Cerebellar nuclear complex (tissue), 1 donor: Measurements from ENCODE around the gene FNTB.
A peak's percentile ranks its signal among the peaks of the same experiment; 100 is the strongest.
"Not testable (repeated sequence)": the region's sequence is repeated elsewhere in the genome, so short reads cannot be mapped to it uniquely, and the experiment has no call there.

Experiments used
- DNase-seq, 2 experiments: peaks; one replicate each; lab custom pipeline; 2025; lab: John Stamatoyannopoulos, UW

The FNTB gene

DNA sequence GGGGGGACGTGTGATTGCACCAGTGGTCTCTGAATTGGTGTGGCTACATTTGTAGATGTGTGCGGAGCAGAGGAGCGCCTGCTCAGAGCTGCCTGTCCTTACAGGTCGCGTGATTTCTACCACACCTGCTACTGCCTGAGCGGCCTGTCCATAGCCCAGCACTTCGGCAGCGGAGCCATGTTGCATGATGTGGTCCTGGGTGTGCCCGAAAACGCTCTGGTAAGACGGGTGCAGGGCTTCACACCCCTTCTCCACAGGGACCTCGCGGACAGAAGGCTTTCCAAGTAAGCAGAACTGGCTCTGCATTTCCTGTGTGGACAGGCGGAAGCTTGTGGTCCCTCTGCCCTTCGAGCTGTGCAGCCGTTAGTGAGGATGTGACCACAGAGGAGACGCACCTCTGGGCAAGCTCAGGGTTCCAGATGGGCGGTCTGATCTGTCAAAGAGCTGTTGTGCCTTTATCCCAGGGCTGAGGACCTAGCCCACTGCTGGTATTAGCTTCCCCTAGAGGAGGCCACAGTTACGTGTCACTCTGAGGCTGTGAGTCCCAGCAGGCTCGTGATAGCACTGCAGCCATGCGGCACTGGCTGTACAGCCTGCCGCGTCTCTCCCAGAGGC is 67.9 kb downstream of the FNTB start:
- DNase-seq, result no peak

DNA sequence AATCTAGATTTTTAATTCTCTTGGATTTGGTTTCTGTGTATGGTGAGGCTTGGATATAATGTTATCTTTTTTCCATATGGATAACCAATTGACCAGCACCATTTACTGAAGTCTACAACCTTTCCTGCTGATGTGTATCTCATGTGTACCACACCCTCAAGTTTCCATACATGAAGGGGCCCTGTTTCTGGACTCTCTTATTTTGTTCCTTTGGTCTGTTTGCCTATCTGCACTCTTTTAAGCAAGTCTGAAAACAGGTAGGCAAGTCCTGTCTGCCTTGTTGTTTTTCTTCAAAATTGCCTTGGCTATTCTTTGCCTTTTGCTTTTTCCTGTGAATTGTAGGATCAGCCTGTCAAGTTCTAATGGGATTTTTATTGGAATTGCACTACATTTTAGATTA is 71.0 kb downstream of the FNTB start:
- no peak for DNase-seq

GRCh38 chr14:65062096-65063075 is 75.7 kb downstream of the FNTB start:
- peak in 1 of 2 experiments; percentile 40 for DNase-seq

DNA sequence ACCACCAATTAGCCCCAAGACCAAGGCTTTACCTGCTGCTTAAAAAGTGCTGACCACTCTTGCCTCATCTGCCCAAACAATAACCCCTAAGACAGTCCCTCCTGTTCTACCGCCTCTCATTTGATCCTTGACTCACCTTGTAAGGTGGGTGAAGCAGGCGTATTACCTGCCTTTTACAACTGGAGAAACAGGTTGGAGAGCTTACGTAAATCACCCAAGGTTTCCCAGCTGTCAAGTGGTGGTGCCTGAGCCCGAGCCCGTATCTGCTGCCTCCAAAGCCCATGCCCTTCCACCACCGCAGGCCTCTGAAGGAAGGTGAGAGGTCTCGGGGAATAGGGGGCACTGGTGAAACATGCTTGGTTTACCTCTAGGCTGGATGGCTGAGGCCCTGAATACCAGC is 79.0 kb downstream of the FNTB start:
- DNase-seq, result no peak

DNA sequence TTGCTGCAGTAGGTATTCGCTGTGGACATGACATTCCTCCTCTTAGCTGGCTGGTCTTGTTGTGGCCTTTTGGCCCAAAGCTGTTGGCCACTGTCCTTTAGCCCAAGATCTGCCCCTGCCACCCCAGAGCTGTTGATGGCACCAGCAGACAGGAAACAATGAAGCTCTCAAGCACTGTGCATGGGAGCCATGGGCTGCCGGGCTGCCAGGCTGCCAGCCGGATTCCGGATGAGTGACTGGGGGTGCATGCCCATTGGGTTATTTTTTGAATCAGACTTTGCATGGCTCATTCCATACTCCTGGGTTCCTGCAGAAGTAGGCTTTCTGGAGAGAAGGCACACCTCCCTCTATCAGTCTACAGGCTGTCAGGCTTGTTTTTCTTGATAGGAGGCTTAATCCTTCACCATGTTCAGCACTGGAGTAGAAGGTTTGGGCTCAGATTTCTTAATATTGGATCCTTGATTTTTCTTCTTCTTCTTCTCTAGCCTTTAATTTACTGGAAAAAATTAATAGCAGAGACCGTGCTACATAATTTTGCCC is 83.2 kb downstream of the FNTB start:
- no peak for DNase-seq

- DNase-seq, result peak; percentile 53 to 89
These were observed 83.8 kb downstream of the FNTB start for GRCh38 chr14:65070471-65070976.

- DNase-seq, result no peak
These were observed 84.8 kb downstream of the FNTB start for GRCh38 chr14:65071544-65071943.

DNA sequence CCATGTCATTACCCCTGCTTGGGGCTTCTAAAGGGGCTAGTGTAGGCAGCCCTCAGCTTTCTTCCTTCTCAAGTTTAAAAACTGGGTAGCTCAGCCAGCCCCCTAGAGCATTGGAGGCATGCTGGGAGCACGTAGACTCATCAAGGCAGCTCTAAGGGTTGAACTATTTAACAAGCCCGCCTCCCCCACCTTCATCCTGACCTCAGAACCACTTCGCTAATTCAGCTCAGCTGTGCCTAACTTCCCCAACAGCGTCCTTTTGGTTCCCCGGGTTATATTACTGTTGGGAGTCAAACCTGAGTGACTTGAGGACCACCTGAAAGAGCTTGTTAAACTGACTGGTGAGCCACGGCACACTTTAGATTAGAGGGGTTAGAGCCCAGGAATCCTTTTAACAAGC is 85.6 kb downstream of the FNTB start:
- no peak for DNase-seq

DNA sequence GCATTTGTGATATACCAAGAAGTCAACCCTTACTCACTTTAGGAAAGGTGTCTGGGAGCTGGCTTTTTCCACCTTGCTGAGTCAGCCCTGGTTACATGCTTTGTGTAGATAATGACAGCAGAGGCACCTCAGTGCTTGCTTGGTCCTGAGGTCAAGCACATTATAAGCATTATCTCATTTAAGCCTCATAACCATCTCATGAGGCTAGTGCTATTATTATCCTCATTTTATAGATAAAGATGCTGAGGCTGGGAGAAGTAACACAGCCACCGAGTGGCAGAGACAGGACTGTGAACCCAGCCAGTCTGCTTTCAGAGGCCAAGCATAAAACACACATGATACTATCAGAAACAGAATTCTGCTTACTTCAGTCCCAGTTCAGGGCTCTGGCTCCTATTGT is 86.2 kb downstream of the FNTB start:
- DNase-seq, result no peak

- DNase-seq, result no peak
These were observed 87.0 kb downstream of the FNTB start for GRCh38 chr14:65073605-65074201.

DNA sequence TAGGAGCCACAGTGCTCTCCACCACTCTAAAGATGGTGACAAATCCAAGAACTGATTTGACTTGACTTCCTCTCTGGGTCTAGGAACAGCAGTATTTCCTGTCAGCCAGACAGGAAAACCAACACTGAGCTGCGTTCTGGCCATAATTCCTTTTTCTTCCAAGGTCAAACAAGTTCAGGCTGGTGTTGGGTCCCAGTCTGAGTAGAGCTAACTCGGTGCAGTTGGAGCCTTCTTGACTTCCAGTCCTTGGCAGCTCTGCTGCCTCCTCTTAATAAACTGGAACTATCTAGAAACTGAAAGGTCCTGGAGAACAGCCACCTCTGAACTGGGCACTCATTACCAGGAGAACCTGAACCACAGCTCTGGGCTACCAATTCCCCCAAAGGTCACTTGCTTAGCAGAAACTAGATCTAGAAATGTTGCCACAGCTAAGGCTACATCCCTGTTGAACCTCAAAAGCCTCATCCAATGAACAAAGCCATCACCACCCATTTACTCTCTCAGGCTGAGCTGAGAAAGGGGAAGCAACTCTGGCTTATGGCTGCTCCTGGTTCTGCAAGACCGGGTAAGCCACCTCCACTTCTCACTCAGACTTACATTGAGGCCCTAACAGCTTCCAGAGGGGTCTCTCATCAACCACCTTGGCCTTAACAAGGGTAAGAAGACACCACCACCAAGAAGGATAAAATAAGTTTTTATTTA is 87.9 kb downstream of the FNTB start:
- DNase-seq, result no peak

DNA sequence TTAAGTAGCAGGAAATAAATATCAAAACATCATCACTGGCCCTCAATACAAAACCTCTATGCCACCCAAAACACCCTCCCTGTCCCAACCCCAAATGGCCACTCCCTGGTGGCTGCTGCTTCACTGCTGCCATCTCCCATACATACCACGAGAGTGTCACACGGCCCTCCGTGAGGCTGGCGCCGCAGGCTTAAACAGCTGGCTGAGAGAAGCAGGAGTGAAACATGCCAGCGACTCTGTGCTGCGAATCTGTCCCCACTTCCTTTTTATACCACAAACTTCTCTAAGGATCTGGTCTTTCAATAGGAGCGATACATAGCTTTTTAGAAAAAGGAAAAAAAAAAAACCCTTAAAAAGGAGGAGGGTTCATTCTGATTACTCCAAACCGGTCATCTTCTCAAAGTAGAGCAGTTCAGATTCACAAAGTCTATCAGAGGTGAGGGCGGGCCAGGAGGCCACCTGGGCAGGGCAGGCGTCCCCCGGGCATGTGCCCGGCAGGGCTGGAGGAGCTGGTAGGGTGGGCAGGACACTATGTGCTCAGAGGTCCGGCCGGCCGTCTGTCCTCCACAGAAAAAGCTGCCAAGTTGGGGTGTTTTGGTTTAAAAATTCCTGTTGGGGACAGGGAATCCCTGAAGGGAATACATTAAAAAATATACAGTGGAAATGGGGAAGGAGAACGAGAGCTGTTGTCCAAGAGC is 89.1 kb downstream of the FNTB start:
- no peak for DNase-seq

DNA sequence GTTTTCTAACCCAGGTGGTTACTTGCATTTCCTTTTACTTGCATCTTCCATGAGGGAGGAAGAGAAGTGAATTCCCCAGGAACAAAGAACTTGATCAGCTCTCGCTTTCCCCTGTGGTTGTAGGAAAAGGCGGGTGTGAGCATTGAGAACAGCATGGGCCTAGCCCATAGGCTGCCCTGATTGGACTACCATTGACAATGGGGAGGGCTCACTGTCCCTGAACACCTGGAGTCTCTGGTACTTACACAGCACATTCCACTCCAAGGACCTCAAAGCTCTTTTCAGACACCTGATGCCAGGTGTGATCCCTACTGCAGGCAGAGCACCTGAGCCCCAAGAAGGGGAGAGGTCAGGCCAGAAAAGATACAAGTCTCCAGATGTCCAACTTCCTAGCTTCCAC is 90.6 kb downstream of the FNTB start:
- no peak for DNase-seq

- no peak for DNase-seq
These were observed 92.5 kb downstream of the FNTB start for GRCh38 chr14:65079201-65079600.

- no peak for DNase-seq
These were observed 93.1 kb downstream of the FNTB start for GRCh38 chr14:65079768-65080167.

- no peak for DNase-seq
These were observed 94.5 kb downstream of the FNTB start for GRCh38 chr14:65080960-65081747.

- no peak for DNase-seq
These were observed 96.2 kb downstream of the FNTB start for GRCh38 chr14:65082930-65083329.

DNA sequence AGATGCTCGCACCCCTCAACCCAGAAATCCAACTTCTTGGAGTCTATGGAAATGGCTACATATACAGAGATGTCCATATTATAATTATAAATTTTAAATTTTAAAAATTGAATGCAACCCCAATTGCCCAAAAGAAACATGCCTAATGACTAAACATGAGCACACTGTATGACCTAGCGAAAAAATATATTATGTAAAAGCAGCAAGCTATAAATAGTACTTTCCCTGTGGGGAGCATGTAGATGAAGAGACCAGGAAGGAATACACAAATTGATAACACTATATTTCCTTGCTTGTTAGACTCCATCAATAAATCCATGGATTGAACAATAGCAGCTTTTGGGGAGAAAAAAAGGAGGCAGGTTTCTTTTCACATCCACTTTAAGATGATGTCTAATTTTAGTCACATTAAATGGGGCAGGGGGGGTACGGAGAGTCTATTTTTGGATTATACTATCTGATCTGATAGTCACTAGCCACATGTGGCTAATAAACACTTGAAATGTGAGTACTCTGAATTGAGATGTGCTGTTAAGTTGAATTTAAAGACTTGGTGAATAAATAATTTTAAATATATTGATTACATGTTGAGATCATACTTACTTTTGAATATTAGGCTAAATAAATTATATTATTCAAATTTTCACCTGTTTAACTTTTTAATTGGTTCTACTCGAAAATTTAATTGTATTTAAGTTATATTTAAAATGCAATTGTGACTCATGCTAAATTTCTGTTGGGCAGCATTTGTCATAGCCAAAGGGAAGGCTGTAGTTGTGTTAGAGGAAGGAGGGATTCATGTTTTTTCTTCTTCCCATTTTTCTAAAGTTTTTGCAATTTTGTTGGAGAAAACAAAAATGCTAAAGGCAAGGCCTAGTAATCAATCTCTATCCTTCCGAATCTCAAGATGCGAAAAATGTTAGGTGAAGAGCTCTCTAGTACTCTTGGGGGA is 98.1 kb downstream of the FNTB start:
- DNase-seq, result no peak

- not testable (repeated sequence) for DNase-seq
These were observed 100.0 kb downstream of the FNTB start for GRCh38 chr14:65086686-65087085.
